OCI-LY7 (cell line): ENCODE results near the gene MAS1L. TPM values are rescaled to one million over a fixed set of nuclear protein-coding genes. Genes with fewer than 3 reads are reported as not detected.

Experiments used
- BruUV-seq: library from RNA; stranded (reverse); fragments of 400-500 nt; replicated peaks from 2 replicates; lab custom pipeline; 2021; lab: Mats Ljungman, UMichigan
- CTCF ChIA-PET: fragments of 300-600 bp; sonication (Branson Sonifier 250); formaldehyde crosslinking; loops from one replicate; lab custom pipeline; 2022; ENCODE audit warnings: antibody characterized with exemption; ENCODE audit not compliant: unreplicated experiment; lab: Charles Lee
- POLR2A ChIA-PET: fragments of 300-600 bp; sonication (Branson Sonifier 250); formaldehyde crosslinking; loops from one replicate; lab custom pipeline; 2022; ENCODE audit warnings: antibody characterized with exemption; lab: Charles Lee
- DNase-seq: peaks from one replicate; pipeline ENCODE4 v3.0.0-alpha.2; 2015; ENCODE audit warnings: low spot score
- H2AFZ ChIP-seq: fragments of 200-600 bp; sonication (generic), shearing (Covaris generic); 2 replicates; pipeline ENCODE4 v1.6.1; 2014; ENCODE audit warnings: mild to moderate bottlenecking, antibody characterized with exemption, low read length, moderate library complexity
- H3K27ac ChIP-seq: fragments of 200-600 bp; sonication (generic); 2 replicates; pipeline ENCODE4 v1.5.1; 2014; ENCODE audit warnings: mixed run types, low read depth, mild to moderate bottlenecking, moderate library complexity, low read length, inconsistent platforms; ENCODE audit not compliant: poor library complexity, severe bottlenecking
- H3K36me3 ChIP-seq: fragments of 200-600 bp; sonication (generic); 2 replicates; pipeline ENCODE4 v1.6.1; 2014; ENCODE audit warnings: mild to moderate bottlenecking, antibody characterized with exemption, low read length, moderate library complexity, mixed read lengths; ENCODE audit not compliant: insufficient read depth
- H3K4me1 ChIP-seq: fragments of 200-600 bp; sonication (generic); 2 replicates; pipeline ENCODE4 v1.5.1; 2014; ENCODE audit warnings: mild to moderate bottlenecking, low read length; ENCODE audit not compliant: insufficient read depth, poor library complexity, severe bottlenecking
- H3K4me2 ChIP-seq: fragments of 200-600 bp; sonication (generic); 2 replicates; pipeline ENCODE4 v1.6.1; 2014; ENCODE audit warnings: mild to moderate bottlenecking, low read length
- H3K4me3 ChIP-seq: fragments of 200-600 bp; sonication (generic); 2 replicates; pipeline ENCODE4 v1.5.1; 2014; ENCODE audit warnings: mild to moderate bottlenecking, low read depth, low read length; ENCODE audit not compliant: poor library complexity, severe bottlenecking
- H3K79me2 ChIP-seq: fragments of 200-600 bp; sonication (generic); 2 replicates; pipeline ENCODE4 v1.6.1; 2016; ENCODE audit warnings: low read depth, mild to moderate bottlenecking, low read length, moderate library complexity, mixed read lengths; ENCODE audit not compliant: insufficient read depth
- H3K9me2 ChIP-seq: fragments of 200-600 bp; sonication (generic); 2 replicates; pipeline ENCODE4 v1.6.1; 2016; ENCODE audit warnings: mild to moderate bottlenecking, low read length, mixed read lengths; ENCODE audit not compliant: insufficient read depth
- H3K9me3 ChIP-seq: fragments of 200-600 bp; sonication (generic); 2 replicates; pipeline ENCODE4 v1.6.1; 2014; ENCODE audit warnings: mild to moderate bottlenecking, mixed run types, low read length, mixed read lengths
- H4K20me1 ChIP-seq: fragments of 200-600 bp; sonication (generic); 2 replicates; pipeline ENCODE4 v1.6.1; 2014; ENCODE audit warnings: mild to moderate bottlenecking, antibody characterized with exemption, low read length, moderate library complexity, mixed read lengths; ENCODE audit not compliant: insufficient read depth
- EZH2phosphoT487 ChIP-seq: fragments of 200-600 bp; sonication (generic); IDR thresholded peaks from 2 replicates; pipeline ENCODE4 v1.6.1; 2018; ENCODE audit warnings: low read depth, borderline replicate concordance, mild to moderate bottlenecking, mixed run types, antibody characterized with exemption, low read length, moderate library complexity, mixed read lengths
- intact Hi-C: fragments of 100-400 bp; cut with micrococcal nuclease; formaldehyde crosslinking; loops from one replicate; pipeline ENCODE4 v1.10.0; 2022; ENCODE audit not compliant: unreplicated experiment
- total RNA-seq, 2 experiments: library from RNA; depleted of rRNA in 1 of 2; stranded (reverse); fragments of >200 nt in 1 of 2; shearing (Covaris generic) in 1 of 2; gene quantifications; 2 replicates each; pipeline ENCODE4 v1.2.3, GENCODE V29; 2014 to 2022
- TF ChIP-seq, protein P1 (sequence below): fragments of 200-600 bp; sonication (generic); conservative IDR thresholded peaks from 2 replicates; pipeline ENCODE4 v1.5.1; 2014; ENCODE audit warnings: mild to moderate bottlenecking, antibody characterized with exemption, low read length, moderate library complexity, mixed read lengths

The MAS1L gene
- total RNA-seq, 2 experiments from 2014 or later = not detected

GRCh38 chr6:29509239-29509638 is 21.5 kb upstream of the MAS1L start:
- H3K4me2 ChIP-seq = no peak overlapping the region
- no peak overlapping the region for H3K4me3 ChIP-seq
- H3K36me3 ChIP-seq = no peaks in the 10 kb centered on the region
- H4K20me1 ChIP-seq = no peaks in the 10 kb centered on the region
- BruUV-seq = no TSS peak
- no peaks in the 10 kb centered on the region for H3K9me3 ChIP-seq
- H3K27ac ChIP-seq = no peak overlapping the region
- TF ChIP-seq EZH2phosphoT487 = no peak
- TF ChIP-seq, protein P1, sequence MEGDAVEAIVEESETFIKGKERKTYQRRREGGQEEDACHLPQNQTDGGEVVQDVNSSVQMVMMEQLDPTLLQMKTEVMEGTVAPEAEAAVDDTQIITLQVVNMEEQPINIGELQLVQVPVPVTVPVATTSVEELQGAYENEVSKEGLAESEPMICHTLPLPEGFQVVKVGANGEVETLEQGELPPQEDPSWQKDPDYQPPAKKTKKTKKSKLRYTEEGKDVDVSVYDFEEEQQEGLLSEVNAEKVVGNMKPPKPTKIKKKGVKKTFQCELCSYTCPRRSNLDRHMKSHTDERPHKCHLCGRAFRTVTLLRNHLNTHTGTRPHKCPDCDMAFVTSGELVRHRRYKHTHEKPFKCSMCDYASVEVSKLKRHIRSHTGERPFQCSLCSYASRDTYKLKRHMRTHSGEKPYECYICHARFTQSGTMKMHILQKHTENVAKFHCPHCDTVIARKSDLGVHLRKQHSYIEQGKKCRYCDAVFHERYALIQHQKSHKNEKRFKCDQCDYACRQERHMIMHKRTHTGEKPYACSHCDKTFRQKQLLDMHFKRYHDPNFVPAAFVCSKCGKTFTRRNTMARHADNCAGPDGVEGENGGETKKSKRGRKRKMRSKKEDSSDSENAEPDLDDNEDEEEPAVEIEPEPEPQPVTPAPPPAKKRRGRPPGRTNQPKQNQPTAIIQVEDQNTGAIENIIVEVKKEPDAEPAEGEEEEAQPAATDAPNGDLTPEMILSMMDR = no peak
- no peak overlapping the region for H2AFZ ChIP-seq
- H3K9me2 ChIP-seq = no peaks in the 10 kb centered on the region
- CTCF ChIA-PET = no interaction called here
- no peaks in the 10 kb centered on the region for H3K79me2 ChIP-seq
- no peaks in the 10 kb centered on the region for H3K4me1 ChIP-seq
- intact Hi-C loops = no loop called here
- POLR2A ChIA-PET = no interaction called here
- no peak for DNase-seq

- H3K36me3 ChIP-seq = no peaks in the 10 kb centered on the region
- ChIA-PET POLR2A (no interaction called here), CTCF (no interaction called here)
- no TSS peak for BruUV-seq
- no peak for DNase-seq
- intact Hi-C loops = no loop called here
- H4K20me1 ChIP-seq = no peaks in the 10 kb centered on the region
- H2AFZ ChIP-seq = no peak overlapping the region
- no peak overlapping the region for H3K4me2 ChIP-seq
- H3K4me3 ChIP-seq = no peak overlapping the region
- TF ChIP-seq, protein P1 = no peak
- no peak for TF ChIP-seq EZH2phosphoT487
- no peaks in the 10 kb centered on the region for H3K79me2 ChIP-seq
- H3K9me3 ChIP-seq = no peaks in the 10 kb centered on the region
- no peaks in the 10 kb centered on the region for H3K9me2 ChIP-seq
- no peaks in the 10 kb centered on the region for H3K4me1 ChIP-seq
- H3K27ac ChIP-seq = no peak overlapping the region
These were observed 19.6 kb upstream of the MAS1L start for GRCh38 chr6:29507319-29507718.

DNA sequence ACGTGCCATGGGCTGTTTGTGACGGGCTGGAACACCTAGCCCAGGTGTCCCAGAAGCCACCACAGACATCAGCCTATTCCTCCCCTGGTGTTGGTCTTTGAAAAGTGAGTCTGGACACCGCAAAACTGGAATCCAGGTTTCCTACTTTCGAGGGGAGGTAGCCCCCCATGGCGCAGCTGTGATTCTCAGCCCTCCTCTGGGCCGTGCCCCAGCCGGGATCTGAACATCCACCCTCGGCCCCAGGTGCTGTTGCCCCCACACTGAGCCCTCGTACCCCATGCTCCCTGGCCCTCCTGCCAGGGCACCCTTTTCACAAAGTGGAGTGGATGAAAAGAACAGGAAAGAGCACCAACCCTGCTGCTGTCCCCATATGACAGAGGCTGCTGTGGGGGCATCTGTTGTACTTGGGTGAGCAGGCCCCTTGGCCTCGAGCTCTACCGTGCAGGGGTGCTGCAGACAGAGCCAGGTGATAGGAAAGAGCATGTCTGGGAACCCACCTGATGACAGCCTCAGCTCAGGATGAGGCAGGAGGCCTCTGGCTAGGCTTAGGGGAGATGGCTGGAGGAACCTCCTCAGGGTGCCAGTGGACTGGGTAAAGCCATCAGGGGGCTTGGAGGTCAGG is 18.8 kb upstream of the MAS1L start:
- Histone ChIP-seq H3K4me1 (no peaks in the 10 kb centered on the region), H3K4me3 (no peak overlapping the region), H3K4me2 (no peak overlapping the region), H3K27ac (no peak overlapping the region), H2AFZ (no peak overlapping the region), H3K79me2 (no peaks in the 10 kb centered on the region), H3K9me2 (no peaks in the 10 kb centered on the region), H4K20me1 (no peaks in the 10 kb centered on the region), H3K9me3 (no peaks in the 10 kb centered on the region), H3K36me3 (no peaks in the 10 kb centered on the region)
- intact Hi-C loops = no loop called here
- CTCF ChIA-PET = no interaction called here
- TF ChIP-seq, protein P1 = no peak
- TF ChIP-seq EZH2phosphoT487 = no peak
- no TSS peak for BruUV-seq
- no peak for DNase-seq
- POLR2A ChIA-PET = no interaction called here
